ENCODE results near the gene RASGRP2. TPM values are rescaled to one million over a fixed set of nuclear protein-coding genes. Genes with fewer than 3 reads are reported as not detected.

Gene RASGRP2
- total RNA-seq, 1 experiment from 2014 or later = 26.9 TPM

- peaks cover 92% of the 10 kb centered on the region for H3K27me3 Mint-ChIP-seq (ENCODE audit: low read depth)
These were observed 25.2 kb downstream of the RASGRP2 start for GRCh38 chr11:64718780-64719124.

More at GRCh38 chr11:64718780-64719124, 25.2 kb downstream of the RASGRP2 start:
- Histone ChIP-seq H3K27me3 (ENCODE audit: insufficient read depth, low read length) (peaks cover 10% of the 10 kb centered on the region; the same call in 1 of the 2 replicates), H2AK5ac (ENCODE audit: insufficient read length, low read length) (no peak overlapping the region), H3T11ph (ENCODE audit: low read length) (no peak overlapping the region), H2AFZ (ENCODE audit: low read length) (no peak overlapping the region), H3K23me2 (ENCODE audit: insufficient read length, low read depth, low read length, poor library complexity, severe bottlenecking) (no peaks in the 10 kb centered on the region), H3K23ac (ENCODE audit: insufficient read length, low read depth, low read length) (no peak overlapping the region), H3K79me1 (ENCODE audit: insufficient read depth, low read depth, low read length, poor library complexity, severe bottlenecking) (no peaks in the 10 kb centered on the region), H4K91ac (ENCODE audit: insufficient read length, low read depth, low read length) (no peak overlapping the region), H3K4ac (ENCODE audit: low read depth, low read length) (no peak overlapping the region), H4K20me1 (ENCODE audit: control insufficient read depth, insufficient read depth, insufficient read length) (peaks cover 3% of the 10 kb centered on the region), H3K79me2 (ENCODE audit: insufficient read depth, low read length) (no peaks in the 10 kb centered on the region), H4K8ac (replicated peaks; ENCODE audit: insufficient read length, low read depth, low read length) (no peak overlapping the region), H2BK15ac (ENCODE audit: low read depth, low read length) (no peak overlapping the region), H3K14ac (ENCODE audit: insufficient read depth, low read length) (no peak overlapping the region), H3K4me2 (ENCODE audit: insufficient read depth, insufficient read length, low read length) (no peak overlapping the region), H3K4me1 (ENCODE audit: insufficient read depth, low read length) (no peaks in the 10 kb centered on the region), H2BK5ac (ENCODE audit: insufficient read length, low read length) (no peak overlapping the region), H3K56ac (ENCODE audit: insufficient read length, low read depth, low read length) (no peak overlapping the region), H3K18ac (ENCODE audit: insufficient read length, low read depth, low read length) (no peak overlapping the region), H2BK120ac (ENCODE audit: low read depth, low read length, poor library complexity, severe bottlenecking) (no peak overlapping the region), H4K5ac (ENCODE audit: insufficient read length, low read depth, low read length) (no peak overlapping the region), H3K9ac (ENCODE audit: extremely low read depth, insufficient read length, low read length) (no peak overlapping the region), H3K27ac (ENCODE audit: insufficient read length, low read depth, low read length) (no peak overlapping the region), H2BK12ac (ENCODE audit: insufficient read length, low read depth, low read length) (no peak overlapping the region), H3K9me3 (ENCODE audit: control insufficient read depth, low read depth, low read length) (no peaks in the 10 kb centered on the region), H2BK20ac (ENCODE audit: low read depth, low read length, poor library complexity, severe bottlenecking) (no peak overlapping the region)
- Mint-ChIP-seq H3K4me3 (no peak overlapping the region; a peak in 1 of 5 replicates), H3K4me1 (peaks cover 4 to 54% of the 10 kb centered on the region in 2 experiments), H3K36me3 (ENCODE audit: insufficient read depth in 1 of 3, low read depth in 3 of 3) (no peaks in the 10 kb centered on the region), H3K9me3 (no peaks in the 10 kb centered on the region; a peak in 2 of 5 replicates), H3K27ac (no peak overlapping the region; a peak in 1 of 7 replicates)
- DNase-seq = no peak
- WGBS (ENCODE audit: extremely low coverage, insufficient read length, low lambda C conversion rate) = no CpG with 5 or more reads among the region's 4 CpGs
- TF ChIP-seq CTCF (conservative IDR thresholded peaks at IDR 0.05) = no peak
